Activated T-helper 1 cell treated with anti-CD3 and anti-CD28 coated beads, Interleukin-12 subunit alpha, Interleukin-12 subunit beta, Interleukin-2, Interleukin-4 antibody, amounts not matched to agents 30 ng/mL and 10 ng/mL and 1 ng/mL, durations not matched to agents 14 hours and 24 hours and 36 hours (primary cell): ENCODE measurements around the gene PDLIM5. TPM values are rescaled to one million over a fixed set of nuclear protein-coding genes. Genes with fewer than 3 reads are reported as not detected.
"Not testable (repeated sequence)": the region's sequence is repeated elsewhere in the genome, so short reads cannot be mapped to it uniquely, and the experiment has no call there.

Experiments
- DNase-seq: peaks from one replicate; pipeline ENCODE4 v3.0.0; 2021; ENCODE audit warnings: low spot score
- H3K27ac Mint-ChIP-seq: one replicate; pipeline ENCODE4 v1.8.0; 2021; ENCODE audit warnings: mild to moderate bottlenecking, mixed read lengths
- H3K27me3 Mint-ChIP-seq: one replicate; pipeline ENCODE4 v1.8.0; 2022; ENCODE audit warnings: mild to moderate bottlenecking, moderate library complexity, mixed read lengths; ENCODE audit not compliant: insufficient read depth
- H3K36me3 Mint-ChIP-seq: one replicate; pipeline ENCODE4 v1.8.0; 2021; ENCODE audit warnings: low read depth, mixed read lengths
- H3K4me1 Mint-ChIP-seq: one replicate; pipeline ENCODE4 v1.8.0; 2021; ENCODE audit warnings: low read depth, mixed read lengths
- H3K4me3 Mint-ChIP-seq: one replicate; pipeline ENCODE4 v1.8.0; 2021; ENCODE audit warnings: mild to moderate bottlenecking, moderate library complexity, mixed read lengths
- H3K9me3 Mint-ChIP-seq: one replicate; pipeline ENCODE4 v1.8.0; 2021; ENCODE audit warnings: mixed read lengths
- intact Hi-C: fragments of 100-400 bp; cut with micrococcal nuclease; formaldehyde crosslinking; loops from one replicate; pipeline ENCODE4 v1.15.1; 2024
- total RNA-seq: library from RNA; stranded (reverse); gene quantifications from 2 replicates; pipeline ENCODE4 v1.2.3, GENCODE V29; 2022

PDLIM5 gene
- total RNA-seq, 1 donor from 2014 or later: 20.6 TPM

- no peak for DNase-seq
- Mint-ChIP-seq H3K27me3 (no peaks in the 10 kb centered on the region), H3K9me3 (no peaks in the 10 kb centered on the region), H3K4me1 (no peaks in the 10 kb centered on the region), H3K27ac (no peak overlapping the region), H3K4me3 (no peak overlapping the region), H3K36me3 (no peaks in the 10 kb centered on the region)
- intact Hi-C loops: loop anchor here (1.0 to 5.0 kb wide), 4 partner anchors 145 to 804 kb away; partner anchors contain the start of gene PDLIM5
These were observed 144.2 kb downstream of the PDLIM5 start for GRCh38 chr4:94595880-94596483.

- Mint-ChIP-seq H3K4me1 (no peaks in the 10 kb centered on the region), H3K27me3 (no peaks in the 10 kb centered on the region)
- intact Hi-C loops: loop anchor here (5.0 kb wide), 1 partner anchor 806 kb away; no protein-coding TSS in a partner anchor
These were observed 147.0 kb downstream of the PDLIM5 start for GRCh38 chr4:94598758-94599157.

GRCh38 chr4:94603170-94603747 is 151.5 kb downstream of the PDLIM5 start:
- Mint-ChIP-seq H3K27ac (no peak overlapping the region), H3K36me3 (no peaks in the 10 kb centered on the region), H3K4me1 (no peaks in the 10 kb centered on the region), H3K9me3 (no peaks in the 10 kb centered on the region), H3K27me3 (peaks cover 2% of the 10 kb centered on the region), H3K4me3 (no peak overlapping the region)
- no peak for DNase-seq
- intact Hi-C loops: no loop called here

More at GRCh38 chr4:94598758-94599157, 147.0 kb downstream of the PDLIM5 start:
- Mint-ChIP-seq H3K4me3 (no peak overlapping the region), H3K36me3 (no peaks in the 10 kb centered on the region), H3K27ac (no peak overlapping the region), H3K9me3 (no peaks in the 10 kb centered on the region)
- DNase-seq: no peak

GRCh38 chr4:94605241-94605805 is 153.6 kb downstream of the PDLIM5 start:
- H3K27ac Mint-ChIP-seq: no peak overlapping the region
- no peaks in the 10 kb centered on the region for H3K9me3 Mint-ChIP-seq
- H3K4me1 Mint-ChIP-seq: peaks cover 5% of the 10 kb centered on the region
- H3K27me3 Mint-ChIP-seq: peaks cover 2% of the 10 kb centered on the region
- intact Hi-C loops: no loop called here
- no peak for DNase-seq
- no peaks in the 10 kb centered on the region for H3K36me3 Mint-ChIP-seq
- H3K4me3 Mint-ChIP-seq: no peak overlapping the region

- Mint-ChIP-seq H3K4me1 (peaks cover 12% of the 10 kb centered on the region), H3K27ac (no peak overlapping the region), H3K27me3 (peaks cover 2% of the 10 kb centered on the region), H3K9me3 (no peaks in the 10 kb centered on the region), H3K4me3 (no peak overlapping the region), H3K36me3 (no peaks in the 10 kb centered on the region)
- intact Hi-C loops: no loop called here
- DNase-seq: no peak
These were observed 158.4 kb downstream of the PDLIM5 start for GRCh38 chr4:94610145-94610544.

- Mint-ChIP-seq H3K27ac (no peak overlapping the region), H3K36me3 (no peaks in the 10 kb centered on the region), H3K4me3 (no peak overlapping the region), H3K27me3 (no peaks in the 10 kb centered on the region), H3K4me1 (peaks cover 12% of the 10 kb centered on the region), H3K9me3 (no peaks in the 10 kb centered on the region)
- DNase-seq: no peak
- intact Hi-C loops: no loop called here
These were observed 161.5 kb downstream of the PDLIM5 start for GRCh38 chr4:94613248-94613647.

- no peaks in the 10 kb centered on the region for H3K9me3 Mint-ChIP-seq
- H3K27ac Mint-ChIP-seq: no peak overlapping the region
- H3K4me3 Mint-ChIP-seq: no peak overlapping the region
- intact Hi-C loops: no loop called here
- peaks cover 6% of the 10 kb centered on the region for H3K4me1 Mint-ChIP-seq
- no peak for DNase-seq
- H3K27me3 Mint-ChIP-seq: no peaks in the 10 kb centered on the region
- no peaks in the 10 kb centered on the region for H3K36me3 Mint-ChIP-seq
These were observed 163.7 kb downstream of the PDLIM5 start for GRCh38 chr4:94615451-94615850.

GRCh38 chr4:94621491-94622080 is 169.8 kb downstream of the PDLIM5 start:
- Mint-ChIP-seq H3K36me3 (no peaks in the 10 kb centered on the region), H3K27ac (no peak overlapping the region), H3K27me3 (no peaks in the 10 kb centered on the region), H3K9me3 (no peaks in the 10 kb centered on the region), H3K4me1 (no peaks in the 10 kb centered on the region), H3K4me3 (no peak overlapping the region)
- intact Hi-C loops: loop anchor here (2.0 to 10.0 kb wide), 2 partner anchors 473 to 503 kb away; no protein-coding TSS in a partner anchor
- no peak for DNase-seq

GRCh38 chr4:94623126-94623911 is 171.6 kb downstream of the PDLIM5 start:
- no peaks in the 10 kb centered on the region for H3K27me3 Mint-ChIP-seq
- no peaks in the 10 kb centered on the region for H3K4me1 Mint-ChIP-seq
- H3K9me3 Mint-ChIP-seq: no peaks in the 10 kb centered on the region
- intact Hi-C loops: loop anchor here (10.0 kb wide), 1 partner anchor 471 kb away; no protein-coding TSS in a partner anchor
- H3K36me3 Mint-ChIP-seq: no peaks in the 10 kb centered on the region
- no peak overlapping the region for H3K4me3 Mint-ChIP-seq
- no peak for DNase-seq
- no peak overlapping the region for H3K27ac Mint-ChIP-seq

- Mint-ChIP-seq H3K36me3 (no peaks in the 10 kb centered on the region), H3K4me1 (no peaks in the 10 kb centered on the region), H3K27ac (no peak overlapping the region), H3K27me3 (no peaks in the 10 kb centered on the region), H3K4me3 (no peak overlapping the region), H3K9me3 (no peaks in the 10 kb centered on the region)
- intact Hi-C loops: loop anchor here (10.0 kb wide), 1 partner anchor 468 kb away; no protein-coding TSS in a partner anchor
- DNase-seq: no peak
These were observed 175.2 kb downstream of the PDLIM5 start for GRCh38 chr4:94626942-94627341.

- H3K36me3 Mint-ChIP-seq, H3K4me3 Mint-ChIP-seq, DNase-seq, H3K9me3 Mint-ChIP-seq, H3K27me3 Mint-ChIP-seq, H3K27ac Mint-ChIP-seq, H3K4me1 Mint-ChIP-seq: not testable (repeated sequence)
- intact Hi-C loops: loop anchor here (10.0 kb wide), 1 partner anchor 466 kb away; no protein-coding TSS in a partner anchor
These were observed 177.3 kb downstream of the PDLIM5 start for GRCh38 chr4:94629058-94629457.

- intact Hi-C loops: loop anchor here (10.0 kb wide), 1 partner anchor 465 kb away; no protein-coding TSS in a partner anchor
- no peaks in the 10 kb centered on the region for H3K9me3 Mint-ChIP-seq
- H3K27me3 Mint-ChIP-seq: no peaks in the 10 kb centered on the region
- no peak for DNase-seq
- H3K4me3 Mint-ChIP-seq: no peak overlapping the region
- H3K36me3 Mint-ChIP-seq: no peaks in the 10 kb centered on the region
- H3K4me1 Mint-ChIP-seq: no peaks in the 10 kb centered on the region
- H3K27ac Mint-ChIP-seq: no peak overlapping the region
These were observed 178.1 kb downstream of the PDLIM5 start for GRCh38 chr4:94629837-94630236.
